ENCODE results near the gene ITGA3. TPM values are rescaled to one million over a fixed set of nuclear protein-coding genes. Genes with fewer than 3 reads are reported as not detected.

ITGA3 gene
- total and polyA plus RNA-seq, 8 donors: 16.8 to 61.2 (median 26.2) TPM

- peaks cover 0 to 3% (median 0%) of the 10 kb centered on the region in 4 donors for H3K27me3 ChIP-seq
- no peak for FAIRE-seq
Measured at GRCh38 chr17:50015146-50015545, 40.8 kb upstream of the ITGA3 start.

DNA sequence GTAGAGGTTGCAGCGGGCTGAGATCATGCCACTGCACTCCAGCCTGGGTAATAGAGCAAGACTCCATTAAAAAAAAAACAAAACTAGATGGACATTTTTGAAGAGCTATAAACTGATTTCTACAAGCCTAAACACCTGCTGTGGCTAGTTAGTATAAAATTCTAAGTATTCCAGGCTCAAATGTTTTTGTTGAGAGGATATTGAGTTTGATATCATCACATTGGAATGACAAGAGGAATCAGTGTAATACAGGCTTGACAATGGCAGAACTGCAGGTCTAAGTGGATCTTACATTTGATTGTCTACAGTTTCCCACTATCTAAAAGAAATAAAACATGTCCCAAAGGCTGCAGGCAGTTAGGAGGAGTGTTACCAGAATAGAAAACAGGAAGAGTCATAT is 37.0 kb upstream of the ITGA3 start:
- no peak overlapping the region for H3K4me3 ChIP-seq
- H3K4me1 ChIP-seq: no peaks in the 10 kb centered on the region
- H3K27ac ChIP-seq: no peak overlapping the region
- H3K27me3 ChIP-seq: no peaks in the 10 kb centered on the region
- DNase-seq (no peak), FAIRE-seq (no peak), ATAC-seq (no peak)
- intact Hi-C loops (cut with DNase I): no loop called here
- H3K36me3 ChIP-seq: no peaks in the 10 kb centered on the region
- TF ChIP-seq, protein P1, sequence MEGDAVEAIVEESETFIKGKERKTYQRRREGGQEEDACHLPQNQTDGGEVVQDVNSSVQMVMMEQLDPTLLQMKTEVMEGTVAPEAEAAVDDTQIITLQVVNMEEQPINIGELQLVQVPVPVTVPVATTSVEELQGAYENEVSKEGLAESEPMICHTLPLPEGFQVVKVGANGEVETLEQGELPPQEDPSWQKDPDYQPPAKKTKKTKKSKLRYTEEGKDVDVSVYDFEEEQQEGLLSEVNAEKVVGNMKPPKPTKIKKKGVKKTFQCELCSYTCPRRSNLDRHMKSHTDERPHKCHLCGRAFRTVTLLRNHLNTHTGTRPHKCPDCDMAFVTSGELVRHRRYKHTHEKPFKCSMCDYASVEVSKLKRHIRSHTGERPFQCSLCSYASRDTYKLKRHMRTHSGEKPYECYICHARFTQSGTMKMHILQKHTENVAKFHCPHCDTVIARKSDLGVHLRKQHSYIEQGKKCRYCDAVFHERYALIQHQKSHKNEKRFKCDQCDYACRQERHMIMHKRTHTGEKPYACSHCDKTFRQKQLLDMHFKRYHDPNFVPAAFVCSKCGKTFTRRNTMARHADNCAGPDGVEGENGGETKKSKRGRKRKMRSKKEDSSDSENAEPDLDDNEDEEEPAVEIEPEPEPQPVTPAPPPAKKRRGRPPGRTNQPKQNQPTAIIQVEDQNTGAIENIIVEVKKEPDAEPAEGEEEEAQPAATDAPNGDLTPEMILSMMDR (IDR thresholded peaks at IDR 0.05): no peak
- H3K9me3 ChIP-seq: no peaks in the 10 kb centered on the region
- WGBS, 2 donors: 78 to 95% methylated on average over 1 of the region's 1 CpG

More at GRCh38 chr17:50015146-50015545, 40.8 kb upstream of the ITGA3 start:
- no peaks in the 10 kb centered on the region for H3K9me3 ChIP-seq
- intact Hi-C loops (cut with DNase I): no loop called here
- H3K36me3 ChIP-seq: no peaks in the 10 kb centered on the region
- DNase-seq: no peak
- TF ChIP-seq, protein P1 (IDR thresholded peaks at IDR 0.05): no peak
- no peaks in the 10 kb centered on the region for H3K4me1 ChIP-seq
- no peak overlapping the region for H3K27ac ChIP-seq
- ATAC-seq: no peak
- H3K4me3 ChIP-seq: no peak overlapping the region
- 83 to 90% methylated on average over 2 of the region's 2 CpGs for WGBS, 2 donors

DNA sequence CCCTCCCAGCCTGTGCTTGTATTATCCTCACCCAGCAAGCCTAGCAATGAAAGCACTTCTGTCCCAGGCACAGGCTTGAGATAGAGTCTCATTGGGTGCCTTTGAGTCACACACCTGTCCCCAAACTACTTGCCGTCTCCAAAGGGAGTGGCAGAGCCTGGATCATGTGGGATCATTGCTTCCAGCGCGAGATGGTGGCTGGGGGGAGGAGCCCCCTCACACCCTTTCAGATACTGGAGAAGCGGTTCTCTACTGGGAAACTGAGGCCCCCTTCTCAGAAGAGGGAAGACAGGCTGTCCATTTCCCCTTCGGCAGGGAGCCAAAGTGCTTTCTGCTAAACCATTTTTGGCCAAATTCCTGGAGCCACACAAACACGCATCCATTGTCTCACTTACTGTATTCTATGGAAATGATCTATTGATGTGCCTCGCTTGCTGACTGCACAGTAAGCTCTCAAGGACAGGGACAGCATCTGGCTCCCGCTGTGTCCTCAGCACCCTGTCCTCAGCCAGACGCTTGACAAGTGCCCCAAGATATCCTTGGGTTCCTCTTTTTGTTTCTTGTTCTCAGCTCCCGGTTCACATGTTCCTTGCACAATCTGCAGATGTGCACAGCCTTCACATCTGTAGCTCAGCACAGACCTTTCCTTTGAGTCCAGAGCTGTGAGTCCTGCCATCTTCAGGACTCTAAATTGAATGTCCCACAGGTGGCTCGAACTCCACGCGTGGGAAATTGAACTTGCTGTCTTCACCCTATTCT is 34.9 kb upstream of the ITGA3 start:
- Histone ChIP-seq H3K27ac (no peak overlapping the region), H3K4me1 (no peaks in the 10 kb centered on the region), H3K27me3 (no peaks in the 10 kb centered on the region), H3K4me3 (no peak overlapping the region), H3K36me3 (no peaks in the 10 kb centered on the region), H3K9me3 (no peaks in the 10 kb centered on the region)
- intact Hi-C loops (cut with DNase I): no loop called here
- DNase-seq (no peak), ATAC-seq (no peak), FAIRE-seq (no peak)
- 54 to 67% methylated on average over 13 of the region's 13 CpGs for WGBS, 2 donors
- TF ChIP-seq, protein P1 (IDR thresholded peaks at IDR 0.05): no peak

- no peak for DNase-seq
- TF ChIP-seq, protein P1 (IDR thresholded peaks at IDR 0.05): no peak
Measured at GRCh38 chr17:50021681-50022370, 34.1 kb upstream of the ITGA3 start.

More at GRCh38 chr17:50021681-50022370, 34.1 kb upstream of the ITGA3 start:
- Histone ChIP-seq H3K27ac (no peak overlapping the region), H3K9me3 (no peaks in the 10 kb centered on the region), H3K4me3 (no peak overlapping the region), H3K4me1 (no peaks in the 10 kb centered on the region), H3K36me3 (no peaks in the 10 kb centered on the region), H3K27me3 (no peaks in the 10 kb centered on the region)
- intact Hi-C loops (cut with DNase I): no loop called here
- 85 to 92% methylated on average over 6 of the region's 6 CpGs for WGBS, 2 donors
- ATAC-seq (no peak), FAIRE-seq (no peak)

Data from pancreas (tissue), 10 donors.